OCI-LY1 (cell line): Measurements from ENCODE around the gene TSHZ3.

Experiments used
- H2AFZ ChIP-seq: fragments of 200-600 bp; sonication (generic), shearing (Covaris generic); 2 replicates; pipeline ENCODE4 v1.6.0; 2014; ENCODE audit warnings: antibody characterized with exemption, mild to moderate bottlenecking, low read length
- H3F3A ChIP-seq: fragments of 200-600 bp; sonication (generic), shearing (Covaris generic); 2 replicates; pipeline ENCODE4 v1.6.0; 2014; ENCODE audit warnings: mild to moderate bottlenecking, antibody characterized with exemption, low read length, moderate library complexity; ENCODE audit not compliant: insufficient read depth
- H3K27ac ChIP-seq: fragments of 200-600 bp; sonication (generic); 2 replicates; pipeline ENCODE4 v1.5.1; 2014; ENCODE audit warnings: low read length, mixed run types, mild to moderate bottlenecking, low read depth; ENCODE audit not compliant: poor library complexity, severe bottlenecking
- H3K27me3 ChIP-seq: fragments of 200-600 bp; sonication (generic); 2 replicates; pipeline ENCODE4 v1.6.0; 2014; ENCODE audit warnings: antibody characterized with exemption, mild to moderate bottlenecking, low read length, moderate library complexity; ENCODE audit not compliant: insufficient read depth
- H3K36me3 ChIP-seq: fragments of 200-600 bp; sonication (generic); 2 replicates; pipeline ENCODE4 v1.6.1; 2014; ENCODE audit warnings: mild to moderate bottlenecking, antibody characterized with exemption, low read length, moderate library complexity, mixed read lengths; ENCODE audit not compliant: insufficient read depth
- H3K4me1 ChIP-seq: fragments of 200-600 bp; sonication (generic); 2 replicates; pipeline ENCODE4 v1.5.1; 2014; ENCODE audit warnings: mild to moderate bottlenecking, low read length, moderate library complexity; ENCODE audit not compliant: insufficient read depth, severe bottlenecking
- H3K4me2 ChIP-seq: fragments of 200-600 bp; sonication (generic), shearing (Covaris generic); 2 replicates; pipeline ENCODE4 v1.6.1; 2014; ENCODE audit warnings: low read length
- H3K4me3 ChIP-seq: fragments of 200-600 bp; sonication (generic); 2 replicates; pipeline ENCODE4 v1.5.1; 2014; ENCODE audit warnings: low read length, low read depth, mild to moderate bottlenecking, mixed read lengths; ENCODE audit not compliant: poor library complexity, severe bottlenecking
- H3K79me2 ChIP-seq: fragments of 200-600 bp; shearing (Covaris generic); 2 replicates; pipeline ENCODE4 v1.6.1; 2016; ENCODE audit warnings: mixed run types, low read length, mixed read lengths; ENCODE audit not compliant: insufficient read depth
- H3K9ac ChIP-seq: fragments of 200-600 bp; sonication (generic), shearing (Covaris generic); 2 replicates; pipeline ENCODE4 v1.6.1; 2014; ENCODE audit warnings: mild to moderate bottlenecking, low read length, mixed read lengths
- H3K9me2 ChIP-seq: fragments of 200-600 bp; sonication (generic), shearing (Covaris generic); 2 replicates; pipeline ENCODE4 v1.6.1; 2014; ENCODE audit warnings: low read depth, mild to moderate bottlenecking, low read length, mixed read lengths
- H3K9me3 ChIP-seq: fragments of 200-600 bp; shearing (Covaris generic); 2 replicates; pipeline ENCODE4 v1.6.1; 2014; ENCODE audit warnings: low read length, mixed read lengths
- H4K20me1 ChIP-seq: fragments of 200-600 bp; sonication (generic), shearing (Covaris generic); 2 replicates; pipeline ENCODE4 v1.6.0; 2016; ENCODE audit warnings: mild to moderate bottlenecking, low read length; ENCODE audit not compliant: insufficient read depth
- CTCF ChIP-seq: fragments of 200-600 bp; sonication (generic), shearing (Covaris generic); IDR thresholded peaks from 2 replicates; pipeline ENCODE4 v1.5.1; 2017; ENCODE audit warnings: mild to moderate bottlenecking, antibody characterized with exemption, low read length, moderate library complexity, mixed read lengths
- EZH2 ChIP-seq: fragments of 200-600 bp; sonication (generic), shearing (Covaris generic); IDR thresholded peaks from 2 replicates; pipeline ENCODE4 v1.8.0; 2017; ENCODE audit warnings: borderline replicate concordance, mixed run types, mild to moderate bottlenecking, antibody characterized with exemption, low read length, moderate library complexity, mixed read lengths

Gene TSHZ3

GRCh38 chr19:31316201-31316951, 32.9 kb downstream of the TSHZ3 start:
- Histone ChIP-seq H3K4me1 (no peaks in the 10 kb centered on the region), H3K36me3 (no peaks in the 10 kb centered on the region), H4K20me1 (no peaks in the 10 kb centered on the region), H3K79me2 (no peaks in the 10 kb centered on the region), H3K27me3 (no peaks in the 10 kb centered on the region), H3K27ac (no peak overlapping the region), H3K9me2 (no peaks in the 10 kb centered on the region), H3K4me2 (no peak overlapping the region), H3K4me3 (no peak overlapping the region), H2AFZ (no peak overlapping the region), H3K9ac (no peak overlapping the region), H3F3A (no peaks in the 10 kb centered on the region), H3K9me3 (no peaks in the 10 kb centered on the region)
- TF ChIP-seq EZH2: no peak
- no peak for TF ChIP-seq CTCF

- Histone ChIP-seq H3K27ac (no peak overlapping the region), H3K27me3 (no peaks in the 10 kb centered on the region), H3K4me3 (no peak overlapping the region), H3K36me3 (no peaks in the 10 kb centered on the region), H3K79me2 (no peaks in the 10 kb centered on the region), H3K9me2 (no peaks in the 10 kb centered on the region), H3K9ac (no peak overlapping the region), H3K4me1 (no peaks in the 10 kb centered on the region), H4K20me1 (no peaks in the 10 kb centered on the region), H3K9me3 (no peaks in the 10 kb centered on the region), H3F3A (no peaks in the 10 kb centered on the region), H2AFZ (no peak overlapping the region), H3K4me2 (no peak overlapping the region)
- TF ChIP-seq EZH2: no peak
These were observed 33.6 kb downstream of the TSHZ3 start for GRCh38 chr19:31315652-31316051.

GRCh38 chr19:31314849-31315629, 34.2 kb downstream of the TSHZ3 start:
- Histone ChIP-seq H3K36me3 (no peaks in the 10 kb centered on the region), H3K79me2 (no peaks in the 10 kb centered on the region), H3F3A (no peaks in the 10 kb centered on the region), H2AFZ (no peak overlapping the region), H3K9me2 (no peaks in the 10 kb centered on the region), H3K9ac (no peak overlapping the region), H3K27me3 (no peaks in the 10 kb centered on the region), H3K9me3 (no peaks in the 10 kb centered on the region), H4K20me1 (no peaks in the 10 kb centered on the region), H3K4me2 (no peak overlapping the region), H3K27ac (no peak overlapping the region), H3K4me1 (no peaks in the 10 kb centered on the region), H3K4me3 (no peak overlapping the region)
- TF ChIP-seq CTCF: no peak
- no peak for TF ChIP-seq EZH2
